NCI-H446 treated with DMSO at 0.1 percent for 48 hours (cell line): ENCODE measurements around the gene GREB1.

Source experiments
- DNase-seq: peaks from one replicate; lab custom pipeline; 2025; lab: John Stamatoyannopoulos, UW

The GREB1 gene

GRCh38 chr2:11612553-11613215 lies 78.8 kb downstream of the GREB1 start:
- no peak for DNase-seq

GRCh38 chr2:11613297-11613696 lies 79.5 kb downstream of the GREB1 start:
- DNase-seq: no peak

GRCh38 chr2:11615209-11615608 lies 81.4 kb downstream of the GREB1 start:
- DNase-seq: no peak

GRCh38 chr2:11616097-11616687 lies 82.3 kb downstream of the GREB1 start:
- no peak for DNase-seq

DNA sequence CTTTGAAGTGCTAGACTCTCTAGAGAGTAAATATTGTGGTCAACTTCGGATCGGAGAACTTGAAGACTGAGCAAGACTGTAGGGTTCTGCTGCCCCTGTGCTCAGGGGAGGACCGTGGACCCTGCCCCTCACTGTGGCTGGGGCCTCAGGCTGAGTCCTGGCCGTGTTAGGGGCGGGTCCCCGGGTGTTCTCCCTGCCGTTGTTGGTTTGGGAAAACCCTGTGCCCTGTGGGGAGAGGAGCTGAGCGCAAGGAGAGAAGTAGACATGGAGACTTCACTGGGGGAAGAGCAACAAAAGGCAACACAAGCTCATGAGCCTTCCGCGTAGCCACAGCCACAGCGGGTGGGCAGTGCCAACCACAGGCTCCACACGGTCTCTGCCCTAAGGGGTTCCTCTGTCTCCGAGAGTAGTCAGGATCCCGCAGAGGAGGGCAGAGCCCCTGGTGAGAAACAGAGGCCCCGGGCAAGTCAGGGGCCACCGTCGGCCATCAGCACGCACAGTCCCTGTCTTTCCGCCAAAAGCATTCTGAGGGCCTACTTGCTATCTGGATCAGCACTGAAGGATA lies 83.1 kb downstream of the GREB1 start:
- no peak for DNase-seq

GRCh38 chr2:11617527-11617926 lies 83.7 kb downstream of the GREB1 start:
- DNase-seq: no peak

DNA sequence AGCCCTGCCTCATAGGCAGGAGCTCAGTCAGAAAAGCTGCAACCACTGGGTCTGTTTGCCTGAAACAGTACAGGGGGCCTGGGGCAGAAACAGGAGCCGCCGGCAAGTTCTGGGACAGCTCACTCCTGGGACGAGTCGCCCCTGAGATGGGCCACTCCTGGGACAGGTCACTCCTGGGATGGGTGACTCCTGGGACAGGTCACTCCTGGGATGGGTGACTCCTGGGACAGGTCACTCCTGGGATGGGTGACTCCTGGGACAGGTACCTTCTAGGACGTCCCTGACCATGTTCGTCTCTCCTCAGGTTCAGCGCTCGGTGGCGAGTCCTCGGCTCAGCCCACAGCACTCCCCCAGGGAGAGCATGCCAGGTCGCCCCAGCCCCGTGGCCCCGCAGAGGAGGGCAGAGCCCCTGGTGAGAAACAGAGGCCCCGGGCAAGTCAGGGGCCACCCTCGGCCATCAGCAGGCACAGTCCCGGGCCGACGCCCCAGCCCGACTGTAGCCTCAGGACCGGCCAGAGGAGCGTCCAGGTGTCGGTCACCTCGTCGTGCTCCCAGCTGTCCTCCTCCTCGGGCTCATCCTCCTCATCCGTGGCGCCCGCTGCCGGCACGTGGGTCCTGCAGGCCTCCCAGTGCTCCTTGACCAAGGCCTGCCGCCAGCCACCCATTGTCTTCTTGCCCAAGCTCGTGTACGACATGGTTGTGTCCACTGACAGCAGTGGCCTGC lies 84.3 kb downstream of the GREB1 start:
- no peak for DNase-seq

DNA sequence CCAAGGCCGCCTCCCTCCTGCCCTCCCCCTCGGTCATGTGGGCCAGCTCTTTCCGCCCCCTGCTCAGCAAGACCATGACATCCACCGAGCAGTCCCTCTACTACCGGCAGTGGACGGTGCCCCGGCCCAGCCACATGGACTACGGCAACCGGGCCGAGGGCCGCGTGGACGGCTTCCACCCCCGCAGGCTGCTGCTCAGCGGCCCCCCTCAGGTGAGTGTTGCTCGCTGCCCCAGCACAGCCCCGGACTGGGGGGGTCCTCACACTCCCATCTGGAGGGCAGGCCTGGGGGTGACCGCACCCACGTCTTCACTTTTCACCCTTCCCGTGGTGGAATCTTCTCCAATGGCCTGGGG lies 84.8 kb downstream of the GREB1 start:
- DNase-seq: no peak

DNA sequence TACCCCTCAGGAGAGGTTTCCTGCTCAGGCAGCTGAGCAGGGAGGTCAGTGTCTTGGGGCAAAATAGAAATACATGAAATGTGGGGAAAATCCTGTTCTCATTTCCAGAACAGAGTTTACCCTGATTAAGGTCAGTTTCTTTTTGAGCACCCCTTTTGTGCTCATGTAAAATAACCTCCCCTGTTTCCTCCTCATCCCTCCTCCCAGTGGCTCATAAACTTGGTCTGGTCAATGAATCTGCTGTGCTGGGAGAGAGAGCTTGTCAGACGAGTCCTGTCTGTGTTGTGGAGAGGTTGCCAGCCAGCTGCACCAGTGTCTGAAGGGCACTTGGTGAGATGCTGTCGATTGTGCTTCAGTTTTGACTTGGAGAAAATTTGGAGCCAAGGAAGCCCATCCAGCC lies 87.6 kb downstream of the GREB1 start:
- DNase-seq: no peak

DNA sequence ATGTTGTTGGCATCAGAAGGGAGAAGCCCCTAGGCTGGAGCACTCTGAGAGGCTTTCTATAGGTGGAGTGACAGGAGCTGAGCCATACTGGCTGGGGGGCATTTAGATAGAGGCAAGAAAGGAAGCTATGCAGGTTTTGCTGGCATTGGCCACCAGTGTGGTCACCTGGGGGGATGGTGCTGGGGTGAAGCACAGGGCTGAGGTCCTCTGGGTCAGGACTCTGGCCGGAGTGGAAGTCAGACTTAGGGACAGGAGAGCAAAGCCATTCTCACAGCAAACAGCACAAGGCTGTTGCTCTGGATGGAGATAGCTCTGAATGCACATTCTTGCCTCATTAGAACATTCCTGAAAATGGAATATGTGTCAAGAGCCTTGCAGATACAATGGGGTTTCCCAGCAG lies 88.8 kb downstream of the GREB1 start:
- no peak for DNase-seq

DNA sequence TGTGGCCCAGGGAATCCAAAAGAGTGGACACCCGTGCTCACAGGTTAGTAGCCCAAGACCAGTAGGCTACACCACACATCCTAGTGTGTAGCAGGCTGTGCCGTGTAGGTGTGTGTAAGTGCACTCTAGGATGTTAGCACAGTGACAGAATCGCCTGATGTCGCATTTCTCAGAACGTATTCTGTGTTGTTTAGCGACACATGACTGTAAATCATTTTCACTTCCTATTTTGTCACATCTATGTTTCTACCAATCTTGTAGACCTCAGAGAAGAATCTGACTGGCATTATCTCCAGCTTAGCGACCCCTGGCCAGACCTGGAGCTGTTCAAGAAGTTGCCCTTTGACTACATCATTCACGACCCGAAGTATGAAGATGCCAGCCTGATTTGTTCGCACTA lies 91.0 kb downstream of the GREB1 start:
- DNase-seq: no peak

GRCh38 chr2:11625671-11626070 lies 91.8 kb downstream of the GREB1 start:
- no peak for DNase-seq

GRCh38 chr2:11628675-11629074 lies 94.8 kb downstream of the GREB1 start:
- DNase-seq: no peak

GRCh38 chr2:11629215-11629614 lies 95.4 kb downstream of the GREB1 start:
- no peak for DNase-seq

DNA sequence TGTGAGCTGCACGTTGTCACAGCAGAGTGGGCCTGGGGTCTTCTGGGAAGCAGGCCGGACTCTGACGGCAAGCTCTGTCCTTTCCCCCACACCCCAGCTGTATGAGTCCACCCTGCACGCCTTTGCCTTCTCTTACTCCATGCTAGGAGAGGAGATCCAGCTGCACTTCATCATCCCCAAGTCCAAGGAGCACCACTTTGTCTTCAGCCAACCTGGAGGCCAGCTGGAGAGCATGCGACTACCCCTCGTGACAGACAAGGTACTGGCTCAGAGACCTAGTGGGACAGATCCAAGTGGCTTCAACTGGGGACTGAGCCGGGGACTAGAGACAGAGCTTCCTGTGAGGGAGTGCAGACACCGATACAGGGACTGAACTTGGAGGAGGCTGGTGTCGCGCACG lies 96.0 kb downstream of the GREB1 start:
- no peak for DNase-seq

DNA sequence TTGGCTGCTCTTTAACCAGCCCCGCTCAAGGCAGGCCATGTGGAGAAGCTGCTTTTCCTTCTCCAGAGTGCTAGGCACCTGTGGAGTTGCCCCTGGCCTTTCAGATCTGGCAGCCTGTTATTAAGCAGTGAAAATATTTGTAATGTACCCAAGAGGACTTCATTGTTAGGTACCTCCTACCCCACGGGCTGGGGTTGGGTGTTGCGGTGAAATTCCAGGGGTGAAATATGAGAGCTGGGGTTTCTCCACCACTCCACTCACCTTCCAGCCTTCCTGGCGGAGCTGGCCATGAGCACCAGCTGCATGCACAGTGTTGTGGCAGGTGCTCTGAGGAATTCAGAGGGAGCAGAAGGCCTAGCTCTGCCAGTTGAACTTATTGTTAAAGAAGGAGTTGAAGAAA lies 97.0 kb downstream of the GREB1 start:
- no peak for DNase-seq

DNA sequence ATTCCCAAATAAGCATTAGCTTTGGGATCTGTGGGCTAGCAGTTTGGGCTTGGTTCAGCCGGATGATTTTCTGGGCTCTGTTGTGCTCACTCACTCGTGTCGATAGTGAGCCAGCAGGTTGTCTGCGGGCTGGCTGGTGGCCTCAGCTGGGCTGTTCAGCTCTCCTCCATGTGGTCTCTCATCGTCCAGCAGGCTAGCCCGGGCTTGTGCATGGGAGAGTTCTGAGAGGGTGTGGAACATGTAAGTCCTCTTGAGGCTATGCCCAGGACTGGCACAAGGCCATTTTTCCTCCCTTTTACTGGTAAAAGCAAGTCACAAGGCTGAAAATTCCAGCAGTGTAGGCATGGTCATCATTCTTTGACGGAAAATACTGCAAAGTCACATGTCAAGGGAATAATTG lies 97.6 kb downstream of the GREB1 start:
- no peak for DNase-seq

DNA sequence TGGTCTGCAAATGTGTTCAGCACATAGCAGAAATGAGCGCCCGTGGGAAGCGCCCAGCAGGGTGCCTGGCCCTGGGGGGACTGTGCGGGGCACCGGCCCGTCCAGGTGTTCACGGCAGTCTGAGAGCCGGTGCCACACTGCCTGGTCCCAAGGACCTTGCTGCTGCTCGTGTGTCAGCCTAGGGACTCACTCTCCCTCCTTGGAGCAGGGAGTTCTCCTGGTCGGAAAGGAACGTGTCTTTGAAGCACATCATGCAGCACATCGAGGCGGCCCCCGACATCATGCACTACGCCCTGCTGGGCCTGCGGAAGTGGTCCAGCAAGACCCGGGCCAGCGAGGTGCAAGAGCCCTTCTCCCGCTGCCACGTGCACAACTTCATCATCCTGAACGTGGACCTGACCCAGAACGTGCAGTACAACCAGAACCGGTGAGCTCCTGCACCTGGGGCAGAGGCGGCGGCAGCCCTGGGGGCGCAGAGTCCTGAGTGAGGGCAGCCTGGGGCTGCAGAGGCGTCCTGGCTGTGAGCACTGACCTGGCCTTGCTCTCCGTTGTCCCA lies 100.2 kb downstream of the GREB1 start:
- no peak for DNase-seq

DNA sequence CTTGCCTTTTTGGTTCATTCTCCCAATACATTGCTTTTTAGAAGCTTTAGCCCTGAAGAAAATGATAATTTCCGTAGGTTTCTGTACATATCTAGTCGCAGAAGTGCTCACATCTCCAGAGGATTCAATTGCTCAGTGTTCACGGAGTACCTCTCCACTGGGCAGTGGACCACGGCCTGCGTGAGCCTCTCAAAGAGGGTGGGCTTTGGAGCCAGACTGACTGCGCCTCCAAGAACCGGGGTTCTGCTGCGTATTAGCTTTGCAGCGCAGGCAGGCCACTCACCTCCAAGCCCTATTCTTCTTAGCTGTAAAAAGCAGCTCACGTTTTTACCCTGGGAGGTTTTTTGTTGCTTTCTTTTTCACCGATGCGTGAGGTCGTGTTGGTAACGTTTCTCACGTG lies 100.7 kb downstream of the GREB1 start:
- DNase-seq: no peak

DNA sequence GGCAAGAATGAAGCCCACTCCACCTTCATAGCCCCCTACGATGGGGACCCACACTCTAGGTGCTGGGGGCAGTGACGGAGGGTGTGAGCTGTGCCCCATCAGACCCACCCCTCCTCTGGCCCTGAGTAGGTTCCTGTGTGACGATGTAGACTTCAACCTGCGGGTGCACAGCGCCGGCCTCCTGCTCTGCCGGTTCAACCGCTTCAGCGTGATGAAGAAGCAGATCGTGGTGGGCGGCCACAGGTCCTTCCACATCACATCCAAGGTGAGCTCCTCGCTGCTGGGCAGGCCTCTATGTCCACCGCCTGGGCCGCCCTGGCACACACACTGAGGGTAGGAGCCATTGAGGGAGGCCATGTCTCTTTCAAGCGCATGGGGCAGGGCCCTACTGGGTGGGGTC lies 101.3 kb downstream of the GREB1 start:
- no peak for DNase-seq

- DNase-seq: no peak
Measured at GRCh38 chr2:11636593-11637295, 102.9 kb downstream of the GREB1 start.

GRCh38 chr2:11637546-11637945 lies 103.7 kb downstream of the GREB1 start:
- DNase-seq: no peak
